HepG2 (cell line): ENCODE data around the gene GALNT15. TPM values are rescaled to one million over a fixed set of nuclear protein-coding genes. Genes with fewer than 3 reads are reported as not detected.

Experiments
- CENPT ChIP-seq: sonication (generic); formaldehyde crosslinking; IDR thresholded peaks from 2 replicates; pipeline ENCODE4 v1.8.0; 2022; ENCODE audit warnings: low read depth, mild to moderate bottlenecking, moderate library complexity, missing genetic modification reagents
- CREM ChIP-seq, 2 experiments: sonication (generic) in 1 of 2; formaldehyde crosslinking in 1 of 2; IDR thresholded peaks; 2 replicates each; pipeline versions ENCODE4 v1.4.0 to v1.6.1; 2016 to 2020; ENCODE audit warnings: antibody characterized with exemption in 1 of 2, mild to moderate bottlenecking in 1 of 2, missing genetic modification reagents in 1 of 2
- ISX ChIP-seq: sonication (generic); formaldehyde crosslinking; conservative IDR thresholded peaks from 2 replicates; pipeline ENCODE4 v1.5.0; 2020; ENCODE audit warnings: missing genetic modification reagents
- MLLT10 ChIP-seq: sonication (generic); formaldehyde crosslinking; IDR thresholded peaks from 2 replicates; pipeline ENCODE4 v1.4.0; 2020; ENCODE audit warnings: missing genetic modification reagents
- MYNN ChIP-seq: sonication (generic); formaldehyde crosslinking; IDR thresholded peaks from 2 replicates; pipeline ENCODE4 v1.4.0; 2020; ENCODE audit warnings: mild to moderate bottlenecking, low read depth, missing genetic modification reagents
- NFYB ChIP-seq: sonication (generic); formaldehyde crosslinking; IDR thresholded peaks from 2 replicates; pipeline ENCODE4 v1.4.0; 2020; ENCODE audit warnings: missing genetic modification reagents
- PRDM4 ChIP-seq: sonication (generic); formaldehyde crosslinking; IDR thresholded peaks from 2 replicates; pipeline ENCODE4 v1.9.0; 2021; ENCODE audit warnings: missing genetic modification reagents, borderline replicate concordance
- RNF219 ChIP-seq: sonication (generic); formaldehyde crosslinking; IDR thresholded peaks from 2 replicates; pipeline ENCODE4 v1.5.0; 2020; ENCODE audit warnings: mild to moderate bottlenecking, missing genetic modification reagents
- SAP130 ChIP-seq: IDR thresholded peaks from 2 replicates; pipeline ENCODE4 v1.6.1; 2016; ENCODE audit warnings: low read depth
- TAF15 ChIP-seq: fragments of 200-400 bp; formaldehyde crosslinking; IDR thresholded peaks from one replicate; pipeline ENCODE4 v1.6.1; 2018; ENCODE audit warnings: mild to moderate bottlenecking, low read depth, low read length; ENCODE audit not compliant: poor library complexity, severe bottlenecking
- ZBTB7B ChIP-seq: sonication (generic); formaldehyde crosslinking; IDR thresholded peaks from 2 replicates; pipeline ENCODE4 v1.4.0; 2020; ENCODE audit warnings: missing genetic modification reagents
- ZFYVE20 ChIP-seq: sonication (generic); formaldehyde crosslinking; IDR thresholded peaks from 2 replicates; pipeline ENCODE4 v1.8.0; 2023; ENCODE audit warnings: low read depth, mild to moderate bottlenecking, moderate library complexity, missing genetic modification reagents, borderline replicate concordance
- ZNF10 ChIP-seq: sonication (generic); formaldehyde crosslinking; IDR thresholded peaks from 2 replicates; pipeline ENCODE4 v1.4.0; 2020; ENCODE audit warnings: mild to moderate bottlenecking, low read depth, missing genetic modification reagents, borderline replicate concordance
- ZNF138 ChIP-seq: sonication (generic); formaldehyde crosslinking; IDR thresholded peaks from 2 replicates; pipeline ENCODE4 v1.5.0; 2020; ENCODE audit warnings: mild to moderate bottlenecking, low read depth, missing genetic modification reagents
- ZNF256 ChIP-seq: sonication (generic); formaldehyde crosslinking; conservative IDR thresholded peaks from 2 replicates; pipeline ENCODE4 v1.4.0; 2020; ENCODE audit warnings: missing genetic modification reagents
- ZNF574 ChIP-seq: sonication (generic); formaldehyde crosslinking; IDR thresholded peaks from 2 replicates; pipeline ENCODE4 v1.4.0; 2020; ENCODE audit warnings: missing genetic modification reagents
- polyA plus RNA-seq, 8 experiments: library from polyadenylated mRNA; depleted of rRNA in 3 of 8; stranded (reverse) in 7 of 8; unstranded in 1 of 8; fragments of >200 nt; fragmentation: Illumina TruSeq in 4 of 8; extraction: Trizol in 4 of 8; gene quantifications; 2 replicates each; pipeline versions ENCODE4 v1.2.1 to v1.2.3, GENCODE V29; 2011 to 2016; ENCODE audit warnings: low read depth in 4 of 8, missing spikeins in 1 of 8, mixed read lengths in 1 of 8; ENCODE audit not compliant: insufficient read depth in 1 of 8
- total RNA-seq, 5 experiments: library from RNA; depleted of rRNA; stranded (reverse); fragments of >200 nt; fragmentation: Illumina TruSeq; extraction: Trizol; gene quantifications; 2 replicates each; pipeline ENCODE4 v1.2.3, GENCODE V29; 2016; ENCODE audit warnings: low read depth in 1 of 5
- TF ChIP-seq, protein P1 (sequence below): sonication (generic); formaldehyde crosslinking; IDR thresholded peaks from 2 replicates; pipeline ENCODE4 v1.5.1; 2020; ENCODE audit warnings: missing genetic modification reagents, mild to moderate bottlenecking, borderline replicate concordance
- TF ChIP-seq, protein P2 (sequence below): sonication (generic); formaldehyde crosslinking; IDR thresholded peaks from 2 replicates; pipeline ENCODE4 v1.5.0; 2020; ENCODE audit warnings: missing genetic modification reagents, mild to moderate bottlenecking, borderline replicate concordance

The GALNT15 gene
- total and polyA plus RNA-seq, 2 of the 13 experiments (the other 11 are each of a cell fraction or from before 2014, with no cell fraction given) = 0.02 to 0.04 TPM

DNA sequence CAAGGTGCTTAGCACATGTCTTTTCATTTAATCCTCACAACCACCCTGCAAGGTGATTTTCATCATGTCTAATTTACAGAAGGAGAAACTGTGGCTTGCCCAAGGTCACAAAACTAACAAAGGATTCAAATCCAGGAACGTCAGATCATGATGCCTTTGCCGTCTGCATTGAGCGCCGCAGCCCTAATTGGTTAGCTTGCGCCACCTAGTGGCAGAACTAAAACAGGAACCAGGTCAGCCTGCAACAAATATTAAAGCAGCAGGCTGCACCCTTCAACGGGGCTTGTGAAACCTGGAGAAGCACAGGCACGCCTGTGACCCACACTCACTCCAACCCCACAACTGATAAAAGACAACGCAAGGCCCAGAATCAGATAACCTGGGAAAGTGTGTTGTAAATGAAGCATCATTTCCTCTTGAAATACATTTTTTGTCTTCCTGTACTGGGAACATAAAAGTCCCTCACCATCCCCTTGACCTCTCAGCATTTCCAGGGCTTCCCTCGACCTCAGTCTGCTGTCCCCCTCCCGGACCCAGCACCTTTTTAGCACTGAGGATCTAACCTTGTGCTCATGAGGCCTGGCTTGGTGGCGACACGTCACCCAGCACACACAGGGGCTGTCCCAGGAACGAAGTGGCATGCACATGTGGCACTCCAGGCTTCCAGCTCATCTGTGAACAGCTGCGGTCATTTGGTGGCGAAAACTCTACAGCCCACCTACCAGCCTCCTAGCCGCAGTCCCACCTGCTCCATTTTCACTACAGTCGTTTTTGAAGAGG is 73.0 kb downstream of the GALNT15 start (continued):
- TF ChIP-seq, protein P1, sequence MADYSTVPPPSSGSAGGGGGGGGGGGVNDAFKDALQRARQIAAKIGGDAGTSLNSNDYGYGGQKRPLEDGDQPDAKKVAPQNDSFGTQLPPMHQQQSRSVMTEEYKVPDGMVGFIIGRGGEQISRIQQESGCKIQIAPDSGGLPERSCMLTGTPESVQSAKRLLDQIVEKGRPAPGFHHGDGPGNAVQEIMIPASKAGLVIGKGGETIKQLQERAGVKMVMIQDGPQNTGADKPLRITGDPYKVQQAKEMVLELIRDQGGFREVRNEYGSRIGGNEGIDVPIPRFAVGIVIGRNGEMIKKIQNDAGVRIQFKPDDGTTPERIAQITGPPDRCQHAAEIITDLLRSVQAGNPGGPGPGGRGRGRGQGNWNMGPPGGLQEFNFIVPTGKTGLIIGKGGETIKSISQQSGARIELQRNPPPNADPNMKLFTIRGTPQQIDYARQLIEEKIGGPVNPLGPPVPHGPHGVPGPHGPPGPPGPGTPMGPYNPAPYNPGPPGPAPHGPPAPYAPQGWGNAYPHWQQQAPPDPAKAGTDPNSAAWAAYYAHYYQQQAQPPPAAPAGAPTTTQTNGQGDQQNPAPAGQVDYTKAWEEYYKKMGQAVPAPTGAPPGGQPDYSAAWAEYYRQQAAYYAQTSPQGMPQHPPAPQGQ = no peak
- no peak for TF ChIP-seq MLLT10
- TF ChIP-seq SAP130 (CRISPR knock-in tag) = peak; percentile 30; the same call in 1 of the 2 replicates
- no peak for TF ChIP-seq CENPT (CRISPR knock-in tag)
- TF ChIP-seq RNF219 (CRISPR knock-in tag) = no peak
- no peak; the same call in 1 of the 2 replicates for TF ChIP-seq ZNF574 (CRISPR knock-in tag)
- TF ChIP-seq TAF15 = no peak
- no peak for TF ChIP-seq ZNF256 (CRISPR knock-in tag)
- TF ChIP-seq ZFYVE20 (CRISPR knock-in tag) = no peak
- no peak for TF ChIP-seq CREM (IDR thresholded peaks at IDR 0.05)
- TF ChIP-seq CREM (CRISPR knock-in tag; IDR thresholded peaks at IDR 0.05) = no peak
- TF ChIP-seq MYNN (CRISPR knock-in tag) = no peak
- TF ChIP-seq PRDM4 = no peak
- no peak for TF ChIP-seq ZNF10 (CRISPR knock-in tag)
- TF ChIP-seq NFYB (CRISPR knock-in tag) = no peak
- no peak for TF ChIP-seq ISX (CRISPR knock-in tag)
- 0 out of 2 replicates have a peak, but pooled peaks have one; percentile 7 for TF ChIP-seq ZBTB7B
- TF ChIP-seq, protein P2, sequence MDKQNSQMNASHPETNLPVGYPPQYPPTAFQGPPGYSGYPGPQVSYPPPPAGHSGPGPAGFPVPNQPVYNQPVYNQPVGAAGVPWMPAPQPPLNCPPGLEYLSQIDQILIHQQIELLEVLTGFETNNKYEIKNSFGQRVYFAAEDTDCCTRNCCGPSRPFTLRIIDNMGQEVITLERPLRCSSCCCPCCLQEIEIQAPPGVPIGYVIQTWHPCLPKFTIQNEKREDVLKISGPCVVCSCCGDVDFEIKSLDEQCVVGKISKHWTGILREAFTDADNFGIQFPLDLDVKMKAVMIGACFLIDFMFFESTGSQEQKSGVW (CRISPR knock-in tag) = no peak
- no peak for TF ChIP-seq ZNF138 (CRISPR knock-in tag)
